ENCODE data around the gene TIPRL.
"Not testable (repeated sequence)": the region's sequence is repeated elsewhere in the genome, so short reads cannot be mapped to it uniquely, and the experiment has no call there.

The TIPRL gene

GRCh38 chr1:168170564-168171508 is 7.9 kb upstream of the TIPRL start:
- TF ChIP-seq CTCF (IDR thresholded peaks at IDR 0.05; ENCODE audit: unreplicated experiment in 3 of 3) = no peak
- Mint-ChIP-seq H3K4me3 (no peak overlapping the region), H3K9me3 (peaks cover 2% of the 10 kb centered on the region), H3K27me3 (ENCODE audit: low read depth) (peaks cover 4% of the 10 kb centered on the region), H3K27ac (peak overlapping the region in 1 of 3 experiments; percentile 35), H3K36me3 (ENCODE audit: low read depth) (no peaks in the 10 kb centered on the region), H3K4me1 (no peaks in the 10 kb centered on the region)

GRCh38 chr1:168172250-168172915 is 6.4 kb upstream of the TIPRL start:
- no peaks in the 10 kb centered on the region for H3K36me3 Mint-ChIP-seq (ENCODE audit: low read depth)
- no peaks in the 10 kb centered on the region for H3K4me1 Mint-ChIP-seq
- H3K27ac Mint-ChIP-seq = no peak overlapping the region
- peaks cover 4% of the 10 kb centered on the region for H3K27me3 Mint-ChIP-seq (ENCODE audit: low read depth)
- H3K9me3 Mint-ChIP-seq = peaks cover 2% of the 10 kb centered on the region
- no peak for TF ChIP-seq CTCF (IDR thresholded peaks at IDR 0.05; ENCODE audit: unreplicated experiment in 3 of 3)
- H3K4me3 Mint-ChIP-seq = no peak overlapping the region

- Mint-ChIP-seq H3K4me1 (no peaks in the 10 kb centered on the region), H3K4me3 (no peak overlapping the region), H3K27me3 (ENCODE audit: low read depth) (no peaks in the 10 kb centered on the region), H3K9me3 (peaks cover 2% of the 10 kb centered on the region), H3K27ac (no peak overlapping the region), H3K36me3 (ENCODE audit: low read depth) (no peaks in the 10 kb centered on the region)
- no peak for TF ChIP-seq CTCF (IDR thresholded peaks at IDR 0.05; ENCODE audit: unreplicated experiment in 3 of 3)
Observed at GRCh38 chr1:168178227-168178637, 530 bp upstream of the TIPRL start.

GRCh38 chr1:168179438-168180147 is 831 bp downstream of the TIPRL start:
- H3K36me3 Mint-ChIP-seq (ENCODE audit: low read depth) = no peaks in the 10 kb centered on the region
- H3K27me3 Mint-ChIP-seq (ENCODE audit: low read depth) = no peaks in the 10 kb centered on the region
- no peaks in the 10 kb centered on the region for H3K4me1 Mint-ChIP-seq
- no peak for TF ChIP-seq CTCF (IDR thresholded peaks at IDR 0.05; ENCODE audit: unreplicated experiment in 3 of 3)
- H3K9me3 Mint-ChIP-seq = peaks cover 2% of the 10 kb centered on the region
- no peak overlapping the region for H3K4me3 Mint-ChIP-seq
- H3K27ac Mint-ChIP-seq = no peak overlapping the region

- peaks cover under 1% of the 10 kb centered on the region for H3K36me3 Mint-ChIP-seq (ENCODE audit: low read depth)
- H3K27ac Mint-ChIP-seq = no peak overlapping the region
- no peak for TF ChIP-seq CTCF (IDR thresholded peaks at IDR 0.05; ENCODE audit: unreplicated experiment in 3 of 3)
- no peak overlapping the region for H3K4me3 Mint-ChIP-seq
- no peaks in the 10 kb centered on the region for H3K9me3 Mint-ChIP-seq
- H3K27me3 Mint-ChIP-seq (ENCODE audit: low read depth) = no peaks in the 10 kb centered on the region
- no peaks in the 10 kb centered on the region for H3K4me1 Mint-ChIP-seq
Observed at GRCh38 chr1:168180148-168180524, 1.4 kb downstream of the TIPRL start.

GRCh38 chr1:168181063-168181720 is 2.4 kb downstream of the TIPRL start:
- H3K9me3 Mint-ChIP-seq; H3K36me3 Mint-ChIP-seq (ENCODE audit: low read depth); H3K27ac Mint-ChIP-seq; H3K4me1 Mint-ChIP-seq; H3K27me3 Mint-ChIP-seq (ENCODE audit: low read depth): not testable (repeated sequence)
- H3K4me3 Mint-ChIP-seq = peak overlapping the region; percentile 52 to 63 (median 60)

All from nephron (organoid).